Measurements from ENCODE around the gene ACTN1.

Gene ACTN1

DNA sequence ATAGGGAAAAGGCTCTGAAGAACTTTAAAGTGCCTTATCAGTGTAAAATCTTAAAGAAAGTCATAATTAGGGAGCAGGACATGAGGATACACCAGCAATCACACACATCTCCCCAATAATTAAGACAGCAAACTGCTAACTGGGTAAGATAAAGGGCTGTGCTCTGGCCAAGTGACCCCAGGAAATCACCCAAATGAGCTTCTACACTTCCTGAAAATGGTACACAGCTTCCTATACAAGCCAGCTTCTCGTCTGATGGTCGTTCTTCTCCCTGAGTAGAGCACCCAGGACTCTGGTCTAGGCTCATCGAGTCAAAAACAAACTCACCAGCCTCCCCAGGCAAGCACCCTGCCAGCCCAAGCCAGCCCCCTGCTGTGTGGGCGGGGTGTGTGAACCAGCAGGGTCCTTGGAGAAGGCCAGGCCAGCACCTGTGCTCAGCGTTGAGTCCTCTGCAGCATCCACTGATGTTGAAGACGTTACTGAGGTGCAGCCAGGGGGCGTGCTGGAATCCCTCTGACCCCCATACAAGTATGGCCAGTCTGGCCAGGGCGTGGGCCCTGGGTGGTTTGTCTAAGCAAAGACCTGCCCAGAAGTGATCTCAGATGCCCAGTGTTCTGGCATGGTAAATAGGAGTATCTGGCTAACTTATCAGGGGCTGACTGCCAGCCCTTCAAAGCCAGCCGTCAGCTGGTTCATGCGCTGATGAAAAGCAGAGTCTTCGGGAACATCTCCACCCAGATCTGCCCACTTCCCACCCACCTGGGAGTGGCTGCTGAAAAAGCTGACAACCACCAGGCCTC is 41.4 kb downstream of the ACTN1 start:
- in situ Hi-C loops (cut with MboI; ENCODE audit: low sequenced_read_pairs), result no loop called here

DNA sequence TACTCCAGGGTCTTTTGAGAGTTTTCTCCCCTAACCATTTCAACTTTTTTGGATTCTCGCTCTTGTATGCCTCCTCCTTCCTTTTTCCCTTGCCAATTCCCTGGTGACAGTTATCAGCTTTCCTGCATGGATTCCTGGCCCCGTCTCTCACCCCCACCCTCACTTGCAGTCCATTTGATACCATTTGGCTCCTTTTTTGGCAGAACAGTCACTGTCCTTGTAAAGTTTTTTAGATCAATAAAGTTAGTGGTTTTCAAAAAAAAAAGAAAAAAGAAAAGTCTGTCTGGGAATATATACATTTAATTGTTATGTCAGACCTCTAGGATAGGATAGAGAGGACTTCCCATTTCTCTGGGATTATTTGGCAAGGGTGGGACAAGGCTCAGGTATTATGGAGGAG is 42.1 kb downstream of the ACTN1 start:
- in situ Hi-C loops (cut with MboI; ENCODE audit: low sequenced_read_pairs), result no loop called here

DNA sequence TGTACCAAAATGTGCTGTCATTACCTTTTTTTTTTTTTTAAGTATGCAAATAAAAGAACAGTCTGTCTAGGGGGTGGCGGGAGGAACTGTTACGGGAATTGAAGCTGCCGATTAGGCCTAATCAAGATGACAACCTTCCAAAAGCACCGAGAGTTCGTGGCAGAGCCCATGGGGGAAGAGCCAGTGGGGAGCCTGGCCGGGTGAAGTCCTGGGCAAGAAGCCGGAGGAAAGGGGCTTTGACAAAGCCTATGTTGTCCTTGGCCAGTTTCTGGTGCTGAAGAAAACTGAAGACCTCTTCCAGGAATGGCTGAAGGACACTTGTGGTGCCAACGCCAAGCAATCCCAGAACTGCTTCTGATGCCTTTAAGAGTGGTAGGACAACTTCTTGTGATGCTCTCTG is 42.6 kb downstream of the ACTN1 start:
- in situ Hi-C loops (cut with MboI; ENCODE audit: low sequenced_read_pairs), result no loop called here

DNA sequence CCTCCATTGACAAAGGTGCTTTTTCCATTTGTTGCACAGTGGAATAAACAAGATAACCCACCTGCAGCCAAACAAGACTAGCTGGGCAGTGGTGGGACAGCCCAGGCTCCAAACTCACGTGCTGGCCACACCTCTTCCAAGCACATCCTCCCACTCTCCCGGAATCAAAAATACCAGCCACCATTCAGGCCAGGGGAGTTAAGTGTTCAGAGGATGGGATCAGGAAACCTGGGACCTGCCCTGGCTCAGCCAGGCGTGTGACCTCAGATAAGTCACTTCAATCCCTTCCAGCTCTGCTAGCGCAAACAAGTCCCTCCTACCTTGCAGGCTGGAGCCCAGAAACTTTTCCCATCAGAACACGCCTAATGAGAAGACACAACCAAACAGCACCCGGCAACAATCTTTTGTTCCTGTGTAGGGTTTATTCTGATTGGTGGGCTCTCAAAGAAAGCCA is 43.3 kb downstream of the ACTN1 start:
- in situ Hi-C loops (cut with MboI; ENCODE audit: low sequenced_read_pairs), result no loop called here

DNA sequence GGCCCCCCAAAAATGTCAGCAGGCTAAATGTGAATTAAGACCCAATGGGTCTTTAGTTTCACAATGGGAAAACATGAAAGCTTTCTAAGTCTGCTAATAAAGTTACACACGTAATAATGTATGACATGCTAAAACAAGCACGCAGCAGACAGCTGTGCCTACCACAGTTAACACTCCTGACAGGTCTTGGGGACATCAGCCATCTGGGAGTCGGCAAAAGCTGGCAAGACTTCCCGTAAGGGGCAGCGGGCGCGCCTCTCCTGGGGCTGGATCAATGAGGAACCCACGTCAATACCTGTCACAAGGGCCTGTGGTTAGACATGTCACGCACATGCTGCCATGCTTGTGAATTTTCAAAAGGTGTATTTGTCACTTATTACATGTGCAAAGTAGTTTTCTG is 45.0 kb downstream of the ACTN1 start:
- in situ Hi-C loops (cut with MboI; ENCODE audit: low sequenced_read_pairs), result no loop called here

DNA sequence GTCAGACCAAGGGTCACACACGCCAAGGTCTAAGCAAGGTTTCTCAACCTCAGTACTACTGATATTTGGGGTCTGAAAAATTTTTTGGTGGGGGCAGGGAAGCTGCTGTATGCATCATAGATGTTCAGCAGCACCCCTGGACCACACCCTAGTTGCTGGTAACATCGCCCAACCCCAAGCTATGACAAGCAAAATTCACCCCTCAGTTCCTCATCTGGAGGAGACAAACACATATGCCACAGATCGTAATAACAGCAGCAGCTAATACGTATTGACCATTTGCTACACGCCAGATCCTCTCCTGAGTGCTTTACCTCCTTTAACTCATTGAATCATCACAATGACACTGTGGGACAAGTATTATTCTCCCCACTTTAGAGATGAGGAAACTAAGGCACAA is 46.4 kb downstream of the ACTN1 start:
- in situ Hi-C loops (cut with MboI; ENCODE audit: low sequenced_read_pairs), result no loop called here

DNA sequence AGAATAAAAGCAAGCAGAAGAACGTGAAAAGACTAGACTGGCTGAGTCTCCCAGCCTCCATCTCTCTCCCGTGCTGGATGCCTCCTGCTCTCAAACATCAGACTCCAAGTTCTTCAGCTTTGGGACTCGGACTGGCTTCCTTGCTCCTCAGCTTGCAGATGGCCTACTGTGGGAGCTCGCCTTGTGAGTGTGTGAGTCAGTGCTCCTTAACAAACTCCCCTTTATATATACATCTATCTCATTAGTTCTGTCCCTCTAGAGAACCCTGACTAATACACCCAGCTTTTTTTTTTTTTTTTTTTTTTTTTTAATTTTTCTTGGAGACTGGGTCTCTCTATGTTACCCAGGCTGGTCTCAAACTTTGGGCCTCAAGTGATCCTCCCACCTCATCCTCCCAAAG is 46.9 kb downstream of the ACTN1 start:
- in situ Hi-C loops (cut with MboI; ENCODE audit: low sequenced_read_pairs), result no loop called here

DNA sequence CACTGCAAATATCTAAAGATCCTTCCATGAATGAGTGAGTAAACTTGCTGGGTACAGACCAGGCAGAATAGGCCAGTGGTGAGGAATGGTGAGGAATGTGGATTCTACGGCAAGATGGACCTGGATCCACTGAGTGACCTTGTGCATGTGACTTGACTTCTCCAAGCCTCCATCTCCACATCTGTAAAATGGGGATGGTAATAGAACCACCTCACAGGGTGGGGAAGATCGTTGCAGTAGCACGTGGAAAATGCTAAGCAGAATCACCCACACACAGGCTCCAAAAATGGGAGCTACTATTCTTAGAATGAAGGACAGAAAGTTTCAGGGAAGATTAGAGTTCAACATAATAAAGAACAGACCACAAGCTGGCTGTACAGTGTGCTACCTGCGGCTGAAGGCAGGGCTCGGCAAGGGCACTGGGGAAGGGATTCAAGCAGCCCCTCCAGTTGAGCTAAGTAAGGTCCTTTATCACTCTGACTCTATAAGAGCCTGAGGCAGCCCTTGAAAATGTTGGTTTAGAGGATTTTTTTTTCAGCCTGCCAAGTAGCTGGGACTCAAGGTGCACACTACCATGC is 47.5 kb downstream of the ACTN1 start:
- in situ Hi-C loops (cut with MboI; ENCODE audit: low sequenced_read_pairs), result no loop called here

DNA sequence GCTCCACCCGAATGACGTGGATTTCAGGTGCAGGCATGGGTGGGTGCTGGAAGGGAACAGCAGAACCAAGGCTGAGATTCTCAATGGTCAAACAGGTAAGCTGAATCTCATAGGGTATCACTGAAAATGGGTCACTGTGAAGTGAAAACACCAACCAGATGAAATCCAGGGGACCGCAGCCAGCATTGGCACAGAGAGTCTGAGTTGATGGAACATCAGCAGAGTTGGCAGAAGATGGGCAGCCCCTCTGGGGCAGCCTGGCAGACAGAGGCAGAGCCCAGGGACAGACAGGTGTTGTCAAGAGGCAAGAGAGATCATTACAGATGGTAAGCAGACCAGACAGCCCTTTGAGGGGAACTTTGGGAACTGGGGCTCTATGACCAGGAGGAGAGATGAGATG is 48.0 kb downstream of the ACTN1 start:
- in situ Hi-C loops (cut with MboI; ENCODE audit: low sequenced_read_pairs), result no loop called here

DNA sequence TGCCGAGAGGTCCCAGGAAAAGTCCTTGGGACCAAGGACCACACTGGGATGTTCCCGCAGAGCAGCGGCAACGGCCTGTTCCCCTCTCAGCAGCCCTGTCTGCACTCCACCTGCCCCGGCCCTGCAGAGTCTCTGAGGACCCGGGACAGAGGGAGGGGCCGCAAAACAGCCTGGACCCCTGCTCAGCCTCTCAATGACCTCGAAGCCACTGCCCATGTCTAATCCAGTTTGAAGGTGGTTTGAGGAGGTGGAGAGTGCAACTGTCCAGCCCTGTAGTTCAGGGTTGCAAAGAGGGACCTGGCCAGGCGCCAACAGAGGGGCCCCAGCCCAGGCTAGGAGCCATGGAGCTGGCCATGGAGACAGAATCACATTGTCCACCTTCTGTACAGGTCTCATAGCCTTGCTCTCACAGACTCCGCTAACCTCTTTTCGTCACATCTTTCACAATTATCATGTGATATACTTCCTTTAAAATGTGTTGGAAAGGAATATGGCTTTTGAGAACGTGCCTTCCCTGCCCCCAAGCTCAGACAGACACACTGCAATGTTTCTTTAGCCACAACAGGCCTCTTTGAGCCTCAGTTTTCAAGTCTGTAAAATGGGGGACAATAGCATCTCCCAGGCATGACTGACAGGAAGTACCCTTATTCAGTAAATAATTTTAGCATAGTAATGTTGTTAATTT is 49.3 kb downstream of the ACTN1 start:
- in situ Hi-C loops (cut with MboI; ENCODE audit: low sequenced_read_pairs), result no loop called here

DNA sequence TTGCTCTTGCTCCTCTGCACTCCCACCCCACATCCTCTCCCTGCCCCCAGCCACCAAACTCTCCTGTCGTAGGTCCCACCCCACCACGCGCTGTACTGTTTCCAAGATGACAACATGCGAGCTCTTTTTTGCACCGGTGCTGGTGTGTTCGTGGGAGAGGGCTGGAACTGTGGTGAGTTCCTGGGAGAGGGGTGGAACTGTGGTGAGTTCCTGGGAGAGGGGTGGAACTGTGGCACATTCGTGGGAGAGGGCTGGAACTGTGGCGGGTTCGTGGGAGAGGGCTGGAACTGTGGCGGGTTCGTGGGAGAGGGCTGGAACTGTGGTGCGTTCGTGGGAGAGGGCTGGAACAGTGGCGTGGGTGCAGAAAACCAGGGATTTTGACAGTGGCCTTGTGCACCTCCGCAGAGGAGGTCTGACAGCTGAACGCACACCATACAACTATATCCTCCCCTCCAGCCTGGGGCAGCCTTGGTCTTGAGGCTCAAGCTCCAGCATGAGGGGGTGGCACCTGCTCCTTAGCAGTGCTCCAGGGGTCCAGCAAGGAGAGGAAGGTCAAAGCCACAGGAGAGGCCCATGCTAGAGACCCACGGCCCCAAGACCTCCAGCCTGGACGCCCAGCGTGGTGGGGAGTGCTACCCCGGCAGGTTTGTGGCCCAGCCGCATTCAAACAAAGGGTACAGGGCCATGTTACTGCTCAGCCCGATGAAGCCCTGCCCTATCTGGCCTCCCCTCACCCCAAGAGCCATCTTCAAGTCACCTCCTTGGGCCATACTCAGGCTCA is 50.1 kb downstream of the ACTN1 start:
- in situ Hi-C loops (cut with MboI; ENCODE audit: low sequenced_read_pairs), result no loop called here

DNA sequence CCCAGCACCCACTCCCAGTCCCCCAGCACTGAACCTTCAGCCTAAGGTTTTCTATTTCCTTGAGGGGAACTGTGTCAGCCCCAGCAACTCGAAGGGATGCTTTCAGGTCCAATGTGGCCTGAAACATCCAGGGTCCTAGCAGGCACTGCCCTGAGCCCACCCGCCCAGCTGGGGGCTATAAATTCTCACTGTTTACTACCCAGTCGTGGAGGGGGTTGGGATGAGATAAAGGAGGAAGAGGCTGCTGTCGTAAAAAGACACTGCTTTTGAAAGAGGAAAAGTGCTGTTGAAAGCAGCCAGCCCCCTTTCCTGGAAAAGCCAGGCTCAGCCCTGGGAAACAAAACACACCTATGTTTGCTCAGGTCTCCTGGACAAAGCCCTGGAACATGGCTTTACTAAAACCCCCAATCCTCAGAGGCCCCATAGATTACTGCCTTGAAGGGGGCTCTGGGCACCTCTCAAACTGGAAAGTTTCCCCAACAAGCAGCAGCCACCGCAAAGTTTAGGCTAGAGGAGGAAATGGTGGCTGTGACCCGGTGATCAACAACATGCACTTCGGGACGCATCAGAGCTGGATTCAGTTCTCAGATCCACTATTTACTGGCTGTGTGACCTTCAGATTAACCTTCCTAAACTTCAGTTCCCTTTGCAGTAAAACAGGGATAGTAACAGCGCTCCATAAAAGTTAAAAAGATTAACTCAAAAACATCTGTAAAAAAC is 51.0 kb downstream of the ACTN1 start:
- in situ Hi-C loops (cut with MboI; ENCODE audit: low sequenced_read_pairs), result no loop called here

DNA sequence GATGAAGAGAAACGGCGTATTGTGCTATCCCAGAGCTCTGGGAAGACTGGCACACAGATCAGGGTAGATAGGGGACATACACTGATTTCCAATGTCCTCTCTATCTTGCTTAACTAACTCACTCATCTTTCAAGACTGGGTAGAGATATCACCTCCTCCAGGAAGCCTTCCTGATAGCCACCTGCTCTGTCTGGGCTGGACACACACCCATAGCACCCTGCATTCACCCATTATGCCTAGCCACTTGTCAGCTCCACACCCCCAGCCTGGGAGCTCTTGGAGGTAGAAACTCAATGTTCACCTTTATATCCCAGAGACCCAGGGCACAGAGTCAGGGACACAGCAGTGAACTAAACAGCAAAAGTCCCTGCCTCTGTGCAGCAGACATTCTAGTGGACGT is 52.0 kb downstream of the ACTN1 start:
- in situ Hi-C loops (cut with MboI; ENCODE audit: low sequenced_read_pairs), result no loop called here

DNA sequence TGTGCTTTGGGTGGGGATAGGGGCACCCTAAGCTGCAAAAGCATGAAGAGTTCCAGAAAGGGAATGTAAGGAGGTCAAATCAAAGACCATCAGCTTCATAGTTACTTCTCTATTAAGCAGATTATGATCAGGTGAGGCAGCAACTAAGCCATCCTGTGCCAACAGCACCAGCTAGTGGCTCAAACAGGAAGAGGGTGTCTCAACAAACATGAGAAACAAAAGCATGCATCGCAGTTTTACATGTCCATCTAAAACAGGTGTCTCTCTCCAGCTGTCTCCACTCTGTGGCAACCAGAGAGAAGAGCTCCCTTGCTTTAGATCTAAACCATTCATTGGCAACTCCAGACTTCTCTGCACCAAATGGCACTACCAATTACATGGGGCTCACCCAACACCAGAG is 52.9 kb downstream of the ACTN1 start:
- in situ Hi-C loops (cut with MboI; ENCODE audit: low sequenced_read_pairs), result no loop called here

DNA sequence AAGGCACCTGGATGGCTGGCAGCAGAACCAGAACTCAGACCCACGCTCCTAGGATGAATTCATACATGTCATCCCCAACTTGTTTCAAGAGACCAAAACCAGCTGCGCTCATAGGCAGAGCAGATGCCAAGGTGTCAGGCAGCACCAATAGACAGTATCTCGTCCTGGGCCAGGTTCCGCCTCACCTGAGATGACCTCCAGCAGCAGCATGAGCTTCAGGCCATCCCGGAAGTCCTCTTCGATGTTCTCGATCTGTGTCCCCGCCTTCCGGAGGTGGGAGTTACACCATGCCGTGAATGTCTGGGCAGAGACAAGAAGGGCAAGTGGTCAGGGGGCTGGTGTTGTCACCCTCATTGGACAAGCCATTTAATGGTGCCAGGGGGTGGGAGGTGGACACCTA is 53.7 kb downstream of the ACTN1 start:
- in situ Hi-C loops (cut with MboI; ENCODE audit: low sequenced_read_pairs), result no loop called here

DNA sequence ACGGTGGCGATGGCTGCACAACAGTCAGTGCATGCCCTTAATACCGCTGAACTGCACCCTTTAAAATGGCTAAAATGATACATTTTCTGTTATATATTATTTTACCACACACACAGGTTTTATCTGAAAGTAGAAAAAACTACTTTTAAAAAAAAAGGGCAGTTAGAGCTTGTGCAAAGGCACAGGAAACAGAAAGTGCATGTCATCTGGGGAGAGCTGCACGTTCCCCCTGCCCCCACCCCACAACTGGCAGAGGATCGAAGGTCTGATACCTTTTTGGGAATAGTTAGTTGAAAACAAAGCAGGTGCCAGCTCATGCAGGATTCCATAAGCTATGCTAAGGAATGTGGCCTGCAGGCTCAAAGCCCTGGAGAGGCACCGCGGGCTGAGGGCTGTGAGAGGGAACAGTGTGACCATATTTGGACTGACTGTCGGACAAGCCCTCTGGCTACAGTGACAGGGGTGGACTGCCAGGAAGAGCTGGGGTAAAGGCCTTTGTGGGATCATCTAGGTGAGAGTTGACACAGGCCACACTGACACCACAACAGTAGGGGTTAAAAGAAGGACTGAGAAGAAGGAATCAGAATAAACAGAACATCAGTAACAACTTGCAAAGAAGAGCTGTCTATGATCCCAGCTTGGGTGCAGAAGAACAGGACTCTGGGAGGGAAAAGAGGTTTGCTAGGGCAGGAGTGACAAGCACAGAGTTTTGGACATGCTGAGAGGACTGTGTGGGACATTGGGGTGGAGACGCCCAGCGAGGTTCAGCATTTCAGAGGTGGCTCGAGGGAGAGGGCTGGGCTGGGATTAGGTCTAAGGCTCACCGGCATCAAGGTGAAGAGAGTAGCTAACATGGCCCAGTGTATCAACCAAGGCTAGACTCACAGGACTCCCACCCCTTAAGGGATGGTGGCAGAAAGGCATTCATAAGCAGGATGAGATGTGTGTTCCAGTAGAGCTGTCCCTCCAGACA is 54.6 kb downstream of the ACTN1 start:
- in situ Hi-C loops (cut with MboI; ENCODE audit: low sequenced_read_pairs), result loop anchor here (25.0 kb wide), 1 partner anchor 163 kb away; no protein-coding TSS in a partner anchor

DNA sequence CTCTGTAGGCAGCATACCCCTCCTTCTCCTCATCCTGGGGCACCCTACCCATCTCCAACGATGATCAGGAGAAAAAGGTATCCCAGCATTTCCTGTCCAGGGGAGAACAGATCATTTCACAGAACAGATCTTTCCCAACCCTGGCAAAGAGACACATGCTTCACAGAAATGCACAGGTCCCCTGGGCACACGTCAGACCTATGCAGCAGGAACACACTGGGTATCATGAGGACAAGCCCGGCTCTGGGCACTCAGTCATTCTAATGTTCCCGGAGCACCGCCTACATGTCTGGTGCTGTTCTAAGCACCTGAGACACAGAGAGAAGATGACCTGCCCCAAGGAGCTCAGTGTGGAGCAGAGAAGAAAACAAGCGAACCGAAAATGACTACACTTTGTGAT is 56.2 kb downstream of the ACTN1 start:
- in situ Hi-C loops (cut with MboI; ENCODE audit: low sequenced_read_pairs), result loop anchor here (25.0 kb wide), 1 partner anchor 164 kb away; no protein-coding TSS in a partner anchor

DNA sequence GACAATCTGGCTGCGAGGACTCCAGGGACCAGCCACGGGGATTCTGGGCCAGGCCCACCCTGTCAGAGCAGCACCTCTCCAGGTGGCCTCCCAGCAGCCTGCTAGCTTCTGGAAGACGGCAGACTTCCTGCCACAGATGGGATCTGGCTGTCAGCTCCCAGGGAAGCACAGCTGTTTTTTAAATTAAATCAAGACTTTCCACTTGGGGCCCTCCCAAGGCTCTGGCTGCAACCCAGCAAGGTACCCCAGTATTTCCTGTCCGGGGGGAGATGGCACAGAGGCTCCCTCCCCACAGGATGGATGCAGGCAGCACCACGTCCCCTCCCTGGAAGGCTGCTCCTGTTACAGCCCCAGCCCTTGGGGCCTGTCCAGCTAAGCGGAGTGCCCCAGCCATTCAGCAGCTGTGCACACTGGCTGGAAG is 56.9 kb downstream of the ACTN1 start:
- in situ Hi-C loops (cut with MboI; ENCODE audit: low sequenced_read_pairs), result loop anchor here (25.0 kb wide), 1 partner anchor 165 kb away; no protein-coding TSS in a partner anchor

DNA sequence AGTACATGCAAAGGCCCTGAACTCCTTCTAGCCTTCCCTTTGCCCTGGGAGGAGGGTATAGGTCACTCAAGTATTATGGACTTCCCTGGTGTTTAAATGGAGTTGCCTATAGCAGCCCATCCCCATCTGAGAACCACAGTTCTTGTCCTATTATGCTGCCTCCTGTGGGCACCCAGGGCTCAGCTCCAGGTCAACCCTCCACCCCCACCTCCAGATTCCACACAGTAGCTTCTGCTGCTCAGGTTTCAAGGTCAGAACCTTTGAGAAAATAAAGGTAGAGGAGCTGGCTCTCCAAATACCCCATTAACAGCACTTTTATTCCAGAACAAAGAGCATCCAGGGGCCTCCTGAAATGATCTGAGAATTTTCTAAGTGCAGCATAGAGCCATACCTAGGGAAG is 57.4 kb downstream of the ACTN1 start:
- in situ Hi-C loops (cut with MboI; ENCODE audit: low sequenced_read_pairs), result loop anchor here (25.0 kb wide), 1 partner anchor 166 kb away; no protein-coding TSS in a partner anchor

Data from HL-60/S4 (cell line).